NCI-H526 (cell line): ENCODE measurements around the gene SLC23A3.

Source experiments
- DNase-seq, 2 experiments: peaks; one replicate each; lab custom pipeline; 2025; lab: John Stamatoyannopoulos, UW

The SLC23A3 gene

GRCh38 chr2:219142329-219142728 is 27.5 kb downstream of the SLC23A3 start:
- no peak for DNase-seq

GRCh38 chr2:219140722-219141121 is 29.1 kb downstream of the SLC23A3 start:
- no peak for DNase-seq

- no peak for DNase-seq
These were observed 35.9 kb downstream of the SLC23A3 start for GRCh38 chr2:219133976-219134375.

- DNase-seq = no peak
These were observed 38.1 kb downstream of the SLC23A3 start for GRCh38 chr2:219131744-219132143.

- no peak for DNase-seq
These were observed 38.5 kb downstream of the SLC23A3 start for GRCh38 chr2:219131327-219131726.

- DNase-seq = no peak
These were observed 40.2 kb downstream of the SLC23A3 start for GRCh38 chr2:219129589-219129988.

- no peak for DNase-seq
These were observed 41.4 kb downstream of the SLC23A3 start for GRCh38 chr2:219128396-219128795.

GRCh38 chr2:219127037-219127635 is 42.7 kb downstream of the SLC23A3 start:
- no peak for DNase-seq

- no peak for DNase-seq
These were observed 43.3 kb downstream of the SLC23A3 start for GRCh38 chr2:219126555-219126954.

- no peak for DNase-seq
These were observed 44.0 kb downstream of the SLC23A3 start for GRCh38 chr2:219125886-219126270.

- DNase-seq = no peak
These were observed 44.5 kb downstream of the SLC23A3 start for GRCh38 chr2:219125225-219125885.

GRCh38 chr2:219124381-219125110 is 45.3 kb downstream of the SLC23A3 start:
- DNase-seq = no peak

- DNase-seq = no peak
These were observed 46.3 kb downstream of the SLC23A3 start for GRCh38 chr2:219123356-219124135.

GRCh38 chr2:219122202-219122980 is 47.4 kb downstream of the SLC23A3 start:
- DNase-seq = peak in 1 of 2 experiments; percentile 57

GRCh38 chr2:219120082-219120481 is 49.7 kb downstream of the SLC23A3 start:
- DNase-seq = no peak

- DNase-seq = peak; percentile 19 to 71
These were observed 50.3 kb downstream of the SLC23A3 start for GRCh38 chr2:219119422-219120043.

- no peak for DNase-seq
These were observed 51.3 kb downstream of the SLC23A3 start for GRCh38 chr2:219118504-219118903.

GRCh38 chr2:219116776-219117646 is 52.8 kb downstream of the SLC23A3 start:
- no peak for DNase-seq

- DNase-seq = peak in 1 of 2 experiments; percentile 40
These were observed 57.0 kb downstream of the SLC23A3 start for GRCh38 chr2:219112651-219113338.

GRCh38 chr2:219112062-219112406 is 57.8 kb downstream of the SLC23A3 start:
- no peak for DNase-seq
